ENCODE results near the gene SIGLEC15. TPM values are rescaled to one million over a fixed set of nuclear protein-coding genes. Genes with fewer than 3 reads are reported as not detected.
"Not testable (repeated sequence)": the region's sequence is repeated elsewhere in the genome, so short reads cannot be mapped to it uniquely, and the experiment has no call there.

Gene SIGLEC15
- total RNA-seq, 2 donors from 2014 or later, result not detected

DNA sequence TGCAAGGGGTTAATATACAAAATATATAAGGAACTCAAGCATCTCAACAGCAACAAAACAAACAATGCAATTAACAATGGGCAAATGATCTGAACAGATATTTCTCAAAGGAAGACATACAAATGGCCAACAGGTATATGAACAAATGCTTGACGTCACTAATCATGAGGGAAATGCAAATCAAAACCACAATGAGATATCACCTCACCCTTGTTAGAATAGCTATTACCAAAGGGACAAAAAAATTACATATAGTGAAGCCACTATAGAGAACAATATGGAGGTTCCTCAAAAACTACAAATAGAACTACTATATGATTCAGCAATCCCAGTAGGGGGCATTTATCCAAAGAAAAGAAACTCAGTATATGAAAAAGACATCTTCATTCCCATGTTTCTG is 3.8 kb upstream of the SIGLEC15 start:
- intact Hi-C loops (cut with DNase I), result no loop called here

DNA sequence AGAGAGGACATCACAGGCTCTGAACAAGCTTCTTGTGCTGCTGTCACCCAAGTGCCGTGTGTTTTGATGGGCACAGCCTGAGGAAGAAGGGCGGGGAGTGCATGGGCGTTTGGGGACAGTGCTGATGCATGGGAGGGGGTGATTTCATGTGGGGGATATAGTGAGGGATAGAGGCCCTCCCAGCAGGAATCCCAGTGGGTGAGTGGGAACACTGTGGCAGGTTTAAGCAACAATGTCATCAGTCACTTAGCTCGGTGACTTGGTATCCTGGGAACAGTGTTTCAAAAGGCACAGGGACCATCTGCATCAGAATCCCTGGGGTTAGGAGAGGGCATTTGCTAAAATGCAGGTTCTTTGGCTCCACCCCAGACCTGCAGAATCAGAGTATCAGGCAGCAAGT is 609 bp downstream of the SIGLEC15 start:
- H3K36me3 ChIP-seq, result no peaks in the 10 kb centered on the region
- H3K4me1 ChIP-seq, result no peaks in the 10 kb centered on the region
- H3K9me3 ChIP-seq, result no peaks in the 10 kb centered on the region
- H3K27me3 ChIP-seq, result no peaks in the 10 kb centered on the region
- H3K27ac ChIP-seq, result no peak overlapping the region
- intact Hi-C loops (cut with DNase I), result no loop called here
- no peak overlapping the region for H3K9ac ChIP-seq (ENCODE audit: low read depth in 2 of 2, low read length in 2 of 2)
- no peak overlapping the region for H3K4me3 ChIP-seq
- TF ChIP-seq, protein P1, sequence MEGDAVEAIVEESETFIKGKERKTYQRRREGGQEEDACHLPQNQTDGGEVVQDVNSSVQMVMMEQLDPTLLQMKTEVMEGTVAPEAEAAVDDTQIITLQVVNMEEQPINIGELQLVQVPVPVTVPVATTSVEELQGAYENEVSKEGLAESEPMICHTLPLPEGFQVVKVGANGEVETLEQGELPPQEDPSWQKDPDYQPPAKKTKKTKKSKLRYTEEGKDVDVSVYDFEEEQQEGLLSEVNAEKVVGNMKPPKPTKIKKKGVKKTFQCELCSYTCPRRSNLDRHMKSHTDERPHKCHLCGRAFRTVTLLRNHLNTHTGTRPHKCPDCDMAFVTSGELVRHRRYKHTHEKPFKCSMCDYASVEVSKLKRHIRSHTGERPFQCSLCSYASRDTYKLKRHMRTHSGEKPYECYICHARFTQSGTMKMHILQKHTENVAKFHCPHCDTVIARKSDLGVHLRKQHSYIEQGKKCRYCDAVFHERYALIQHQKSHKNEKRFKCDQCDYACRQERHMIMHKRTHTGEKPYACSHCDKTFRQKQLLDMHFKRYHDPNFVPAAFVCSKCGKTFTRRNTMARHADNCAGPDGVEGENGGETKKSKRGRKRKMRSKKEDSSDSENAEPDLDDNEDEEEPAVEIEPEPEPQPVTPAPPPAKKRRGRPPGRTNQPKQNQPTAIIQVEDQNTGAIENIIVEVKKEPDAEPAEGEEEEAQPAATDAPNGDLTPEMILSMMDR (IDR thresholded peaks at IDR 0.05), result no peak
- no peak for DNase-seq

More for the DNA sequence above, 3.8 kb upstream of the SIGLEC15 start:
- Histone ChIP-seq H3K9ac (ENCODE audit: low read depth in 2 of 2, low read length in 2 of 2) (no peak overlapping the region), H3K27ac (no peak overlapping the region), H3K4me1 (no peaks in the 10 kb centered on the region), H3K27me3 (no peaks in the 10 kb centered on the region), H3K9me3 (no peaks in the 10 kb centered on the region), H3K4me3 (no peak overlapping the region), H3K36me3 (no peaks in the 10 kb centered on the region)
- TF ChIP-seq, protein P1 (IDR thresholded peaks at IDR 0.05), result no peak
- DNase-seq, result no peak

DNA sequence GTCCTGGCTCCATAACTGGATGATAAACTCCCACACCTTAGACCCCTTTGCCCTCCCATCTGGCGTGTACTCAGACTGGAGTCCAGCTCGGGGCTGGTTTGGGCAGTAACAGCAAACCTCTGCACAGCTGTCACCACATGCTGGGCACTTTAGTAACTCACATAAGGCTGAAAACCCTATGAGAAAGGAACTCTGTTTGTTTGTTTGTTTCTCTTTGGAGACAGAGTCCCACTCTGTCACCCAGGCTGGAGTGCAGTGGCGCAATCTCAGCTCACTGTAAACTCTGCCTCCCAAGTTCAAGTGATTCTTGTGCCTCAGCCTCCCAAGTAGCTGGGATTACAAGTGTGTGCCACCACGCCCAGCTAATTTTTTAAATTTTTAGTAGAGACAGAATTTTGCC is 1.2 kb downstream of the SIGLEC15 start:
- intact Hi-C loops (cut with DNase I); H3K9me3 ChIP-seq; H3K9ac ChIP-seq (ENCODE audit: low read depth in 2 of 2, low read length in 2 of 2); DNase-seq; H3K36me3 ChIP-seq; H3K4me1 ChIP-seq; H3K4me3 ChIP-seq; H3K27me3 ChIP-seq; H3K27ac ChIP-seq: not testable (repeated sequence)

DNA sequence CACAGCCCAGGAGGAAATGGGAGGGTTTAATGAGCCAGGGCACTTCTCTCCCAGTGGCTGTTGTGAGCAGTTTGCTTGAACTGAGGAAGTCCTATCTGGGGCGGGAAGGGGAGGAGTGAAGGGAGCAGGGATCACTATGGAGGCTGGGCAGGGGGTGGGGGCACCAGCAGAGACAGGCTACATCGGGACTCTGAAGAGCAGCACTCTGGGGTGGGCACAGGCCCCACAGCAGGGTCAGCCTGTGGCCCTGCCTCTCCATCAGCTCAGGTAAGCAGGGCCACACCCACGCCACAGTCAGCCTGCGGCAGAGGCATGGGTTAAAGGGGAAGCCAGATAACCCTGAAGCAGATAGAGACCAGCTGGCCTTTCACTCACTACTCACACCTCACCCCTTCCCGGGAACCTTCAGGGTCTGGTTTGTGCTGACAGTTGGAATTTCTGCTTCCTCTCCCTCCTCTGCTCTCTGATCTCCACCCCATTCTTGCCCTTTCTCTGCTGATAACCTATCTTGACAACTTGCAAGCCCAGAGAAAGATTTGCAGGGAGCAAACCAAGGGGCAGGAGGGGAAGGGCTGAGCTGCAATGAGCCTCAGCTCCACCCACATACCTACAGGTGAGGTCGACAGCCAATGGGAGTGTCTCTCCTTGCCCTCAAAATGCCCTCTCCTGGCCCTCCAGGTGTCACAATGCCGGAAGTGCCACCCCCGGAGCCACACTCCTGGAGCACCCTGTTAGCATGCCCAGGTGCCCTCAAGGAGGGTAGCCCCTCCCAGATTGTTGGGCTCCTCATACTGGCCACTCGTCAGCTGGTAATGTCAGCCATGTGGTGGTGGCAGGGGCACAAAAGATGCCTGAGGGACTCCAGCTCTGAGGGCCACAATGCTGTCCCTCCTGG is 3.7 kb downstream of the SIGLEC15 start:
- Histone ChIP-seq H3K27me3 (no peaks in the 10 kb centered on the region), H3K9ac (ENCODE audit: low read depth in 2 of 2, low read length in 2 of 2) (no peak overlapping the region), H3K27ac (no peak overlapping the region), H3K4me1 (no peaks in the 10 kb centered on the region), H3K4me3 (no peak overlapping the region), H3K36me3 (no peaks in the 10 kb centered on the region), H3K9me3 (no peaks in the 10 kb centered on the region)
- intact Hi-C loops (cut with DNase I), result no loop called here
- TF ChIP-seq, protein P1 (IDR thresholded peaks at IDR 0.05), result no peak
- no peak for DNase-seq

DNA sequence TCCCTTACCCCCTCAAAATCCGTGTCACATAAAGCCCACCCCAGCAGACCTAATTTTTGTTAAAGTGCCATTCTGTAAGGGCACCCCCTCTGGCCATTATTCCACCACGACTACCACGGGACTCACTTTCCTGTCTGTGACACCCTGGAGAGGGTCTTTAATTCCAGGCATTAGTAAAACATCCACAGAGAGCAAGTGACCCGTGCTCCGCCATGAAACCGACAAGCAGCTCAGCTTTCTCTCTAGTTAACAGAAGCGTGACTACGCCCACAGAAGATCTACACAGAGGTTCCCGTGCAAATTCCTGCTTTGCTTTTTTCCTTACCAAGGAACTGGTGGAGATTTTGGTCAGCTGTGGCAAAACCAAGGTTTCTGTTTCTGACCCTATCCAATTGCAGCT is 4.4 kb downstream of the SIGLEC15 start:
- no peaks in the 10 kb centered on the region for H3K9me3 ChIP-seq
- H3K27ac ChIP-seq, result no peak overlapping the region
- no peak overlapping the region for H3K9ac ChIP-seq (ENCODE audit: low read depth in 2 of 2, low read length in 2 of 2)
- H3K4me1 ChIP-seq, result no peaks in the 10 kb centered on the region
- no peaks in the 10 kb centered on the region for H3K36me3 ChIP-seq
- H3K27me3 ChIP-seq, result no peaks in the 10 kb centered on the region
- no peak overlapping the region for H3K4me3 ChIP-seq
- no peak for DNase-seq
- TF ChIP-seq, protein P1 (IDR thresholded peaks at IDR 0.05), result no peak
- intact Hi-C loops (cut with DNase I), result no loop called here

DNA sequence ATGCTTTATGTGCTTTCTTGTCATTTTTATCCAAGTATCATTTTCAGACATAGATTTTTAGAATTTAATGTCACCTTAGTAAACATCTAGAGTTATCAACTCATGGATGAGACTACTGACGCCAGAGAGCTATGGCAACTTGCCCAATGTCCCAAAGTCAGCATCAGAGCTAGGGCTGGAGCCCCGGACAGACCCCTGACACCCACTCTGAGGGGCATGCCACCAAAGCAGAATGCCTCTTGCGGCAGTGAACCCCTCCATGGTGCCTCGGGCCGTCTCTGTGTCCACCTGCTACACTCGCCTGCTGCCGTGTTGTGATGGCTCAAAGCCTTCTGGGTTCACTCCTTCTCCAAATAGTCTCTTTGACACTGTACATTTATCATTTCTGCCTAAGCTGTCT is 5.4 kb downstream of the SIGLEC15 start:
- Histone ChIP-seq H3K27me3 (no peaks in the 10 kb centered on the region), H3K27ac (no peak overlapping the region), H3K9me3 (no peaks in the 10 kb centered on the region), H3K36me3 (no peaks in the 10 kb centered on the region), H3K9ac (ENCODE audit: low read depth in 2 of 2, low read length in 2 of 2) (no peak overlapping the region), H3K4me3 (no peak overlapping the region), H3K4me1 (no peaks in the 10 kb centered on the region)
- TF ChIP-seq, protein P1 (IDR thresholded peaks at IDR 0.05), result no peak
- intact Hi-C loops (cut with DNase I), result no loop called here
- DNase-seq, result no peak
